HS-27A (cell line): ENCODE results near the gene APOM.

Experiments
- DNase-seq: peaks from one replicate; pipeline ENCODE4 v3.0.0-alpha.2; 2012; ENCODE audit warnings: low read depth, missing footprints

The APOM gene

DNA sequence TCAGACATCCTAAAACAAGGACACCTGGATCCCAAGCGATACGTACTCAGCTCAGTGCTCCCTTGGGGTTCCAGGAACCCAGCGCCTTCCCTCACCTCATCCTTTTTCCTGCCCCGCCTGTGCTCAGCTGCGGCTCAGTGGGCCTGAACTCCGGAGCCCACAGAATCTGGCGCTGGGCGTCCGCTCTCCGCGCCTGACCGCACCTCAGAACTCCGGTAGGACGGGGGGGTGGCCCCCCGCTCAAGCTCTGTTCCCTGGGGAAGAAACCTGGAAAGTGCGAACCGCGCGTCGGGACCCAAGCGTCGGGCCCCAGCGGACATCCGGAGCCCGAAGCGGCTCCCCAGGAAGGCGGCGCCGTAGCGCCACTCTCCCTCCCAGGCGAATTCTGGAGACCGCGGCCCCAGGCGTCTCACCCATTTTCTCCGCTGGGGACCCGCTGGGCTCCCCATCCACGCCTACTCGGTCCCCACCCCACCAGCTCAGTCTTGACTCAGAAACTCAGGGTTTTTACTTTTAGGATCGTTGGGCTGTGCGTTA is 25.5 kb downstream of the APOM start:
- DNase-seq = no peak

DNA sequence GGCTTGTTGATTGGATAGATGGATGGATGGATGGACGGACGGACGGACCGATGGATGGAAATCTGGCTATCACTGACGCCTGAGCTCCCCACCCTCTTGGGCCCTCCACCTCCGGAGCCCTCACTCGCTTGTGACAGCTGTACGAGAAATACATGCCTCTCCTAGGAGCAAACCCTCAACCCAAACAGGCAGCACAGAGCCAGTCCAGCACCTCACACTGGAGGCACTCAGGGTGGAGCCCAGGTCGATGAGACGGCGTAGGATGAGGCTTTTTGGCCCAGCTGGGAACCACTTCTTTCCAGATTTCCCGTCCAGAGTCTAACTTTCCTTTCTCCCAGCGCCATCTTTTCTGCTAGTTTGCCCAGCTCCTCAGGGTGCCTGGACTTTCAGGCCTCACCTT is 27.9 kb downstream of the APOM start:
- DNase-seq = no peak

DNA sequence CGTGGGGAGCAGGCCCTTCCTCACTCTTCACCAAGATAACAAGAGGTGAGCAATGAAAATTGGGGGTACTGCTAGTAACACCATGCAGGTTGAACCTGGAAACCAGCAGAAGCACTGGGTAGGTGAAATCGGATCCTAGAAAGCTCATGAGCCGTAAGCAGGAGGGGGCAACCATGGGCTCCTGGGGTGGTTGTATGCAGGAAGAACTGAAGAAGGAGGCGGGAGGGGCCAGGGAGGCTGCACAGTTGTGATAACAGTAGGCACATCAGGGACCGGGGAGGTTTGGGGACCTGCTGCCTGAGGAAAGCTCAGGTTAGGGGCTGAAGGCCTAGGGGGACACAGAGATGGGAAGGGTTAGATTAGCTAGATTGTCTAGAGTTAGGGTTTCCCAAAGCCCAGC is 30.8 kb downstream of the APOM start:
- DNase-seq = no peak

DNA sequence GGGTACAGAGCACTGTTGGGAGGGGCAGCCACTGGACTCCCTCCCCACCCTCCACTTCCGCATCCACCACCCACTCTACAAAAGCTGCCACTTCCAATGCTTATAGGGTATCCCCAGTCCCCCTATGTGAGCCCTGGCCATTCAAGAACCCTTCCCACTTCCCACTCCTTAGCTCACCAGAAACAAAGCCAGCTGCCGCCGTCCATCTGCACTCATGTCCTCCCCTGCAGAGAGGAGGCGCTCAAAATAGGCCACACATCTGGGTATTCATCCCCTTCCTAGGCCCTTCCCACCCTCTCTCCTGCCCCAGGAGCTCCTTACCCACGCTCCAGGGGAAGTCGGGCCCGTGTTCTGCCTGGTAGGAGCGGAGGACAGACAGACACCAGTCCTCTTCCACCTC is 31.6 kb downstream of the APOM start:
- no peak for DNase-seq

DNA sequence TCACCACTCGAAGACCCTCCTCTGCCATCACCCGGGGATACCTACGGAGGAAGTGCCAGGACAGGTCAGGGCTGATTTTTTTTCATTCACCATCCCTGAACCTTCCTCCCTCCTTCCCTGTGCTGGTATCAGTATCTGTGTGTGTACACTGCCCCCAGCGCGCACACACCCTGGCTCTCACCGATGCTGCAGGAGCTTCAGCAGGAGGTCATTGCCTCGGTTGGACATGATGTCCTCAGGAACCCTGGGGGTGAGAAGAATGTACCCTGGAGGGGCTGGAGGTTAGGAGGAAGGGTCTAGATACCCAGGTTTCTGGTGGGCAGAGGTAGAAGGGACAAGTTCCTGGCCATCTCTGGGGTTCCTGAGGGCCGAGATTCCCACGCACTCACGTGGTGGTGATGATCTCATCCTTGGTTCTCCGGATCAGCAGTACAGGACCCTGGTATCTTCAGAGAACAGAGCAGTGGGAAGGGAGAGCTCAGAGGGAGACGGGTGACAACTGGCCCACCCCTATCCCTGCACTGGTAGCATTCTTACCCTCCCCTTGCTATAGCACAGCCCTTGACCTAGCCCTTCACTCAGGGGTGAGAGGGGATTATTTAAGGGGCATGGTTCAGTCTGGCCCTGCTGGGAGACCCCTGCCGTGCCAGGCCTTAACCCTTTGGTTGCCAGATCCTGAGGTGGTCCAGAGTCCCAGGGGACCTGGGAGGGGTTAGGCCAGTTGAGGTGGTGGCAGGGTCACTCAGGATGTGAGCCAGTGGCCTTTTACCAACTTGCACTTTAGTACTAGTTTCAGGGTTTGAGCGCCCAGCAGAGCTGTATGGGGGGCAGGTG is 32.4 kb downstream of the APOM start:
- DNase-seq = no peak

DNA sequence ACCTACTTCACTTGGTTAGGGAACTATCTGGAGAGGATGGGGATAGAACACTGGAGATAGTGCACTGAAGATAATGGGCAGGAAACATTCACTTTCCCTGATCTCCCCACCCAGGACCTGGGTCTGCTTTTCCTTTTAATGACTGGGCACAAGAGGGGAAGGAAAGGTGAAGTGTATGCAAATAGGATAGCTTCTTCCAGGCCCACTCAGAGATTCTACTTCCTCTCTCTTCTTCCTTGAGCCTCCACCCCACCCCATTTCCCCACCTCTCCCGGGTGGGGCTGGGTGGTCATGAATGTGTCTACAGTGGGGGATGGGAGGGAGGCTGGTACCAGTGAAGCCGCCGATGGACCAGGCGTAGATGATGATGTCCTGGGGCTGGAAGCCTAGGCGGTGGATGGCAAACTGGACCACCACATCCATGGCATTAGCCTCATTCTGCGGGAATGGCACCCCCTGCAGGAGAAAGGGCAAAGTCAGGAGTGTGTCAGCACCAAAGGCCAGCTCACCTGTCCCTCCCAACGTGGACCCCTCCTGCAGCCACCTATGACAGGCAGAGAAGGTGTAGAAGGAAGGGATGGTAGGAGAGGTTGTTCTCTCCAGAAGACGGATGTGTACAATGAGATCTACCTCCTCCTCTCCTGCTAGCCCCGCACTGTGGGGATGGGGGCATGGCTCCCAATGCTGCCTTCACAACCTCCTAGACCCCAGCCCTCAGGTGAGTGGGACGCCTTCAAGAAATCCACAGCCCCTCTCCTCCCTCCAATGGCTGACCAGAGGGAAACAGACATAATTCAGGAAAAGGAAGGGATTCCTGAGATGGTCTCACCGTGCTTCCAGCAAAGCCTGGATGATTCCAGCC is 33.8 kb downstream of the APOM start:
- DNase-seq = no peak

DNA sequence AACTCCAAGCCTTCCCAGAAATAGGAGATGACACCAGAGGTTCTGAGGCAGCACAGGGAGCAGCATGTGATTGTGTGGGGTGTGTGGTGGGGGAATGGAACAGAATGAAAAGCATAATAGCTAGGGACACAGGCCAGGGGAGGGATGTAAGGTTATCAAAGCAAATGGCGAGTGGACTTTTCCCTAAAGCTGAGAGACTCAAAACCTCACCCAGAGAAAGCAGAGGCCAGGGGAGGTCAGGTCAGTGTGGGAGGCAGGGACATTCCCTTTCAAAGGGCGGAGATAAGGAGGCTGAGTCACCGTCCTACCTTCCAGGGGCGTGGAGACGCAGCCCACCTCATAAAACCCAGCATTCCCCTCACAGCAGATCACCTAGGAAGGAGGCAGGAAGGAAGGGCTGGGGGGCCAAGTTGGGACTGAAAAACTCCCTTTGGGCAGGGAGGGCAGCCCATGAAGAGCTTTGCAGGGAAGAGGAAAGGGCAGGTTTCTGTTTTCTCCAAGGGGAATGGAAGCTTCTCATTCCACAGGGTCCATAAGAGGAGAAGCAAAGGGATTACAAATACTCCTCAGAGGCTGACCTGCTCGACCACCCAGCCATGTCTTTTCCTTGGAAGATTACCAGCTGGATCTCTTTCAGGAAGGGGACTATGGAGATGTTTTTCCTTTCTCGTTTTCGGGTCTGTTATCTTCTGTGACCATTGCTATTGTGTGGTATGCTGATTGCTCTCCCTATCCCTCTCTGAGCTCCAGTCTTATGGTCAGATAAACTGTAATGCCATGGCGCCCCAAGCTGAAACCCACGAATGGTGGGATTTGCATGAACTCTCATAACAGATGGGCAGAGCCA is 34.8 kb downstream of the APOM start:
- DNase-seq = no peak

DNA sequence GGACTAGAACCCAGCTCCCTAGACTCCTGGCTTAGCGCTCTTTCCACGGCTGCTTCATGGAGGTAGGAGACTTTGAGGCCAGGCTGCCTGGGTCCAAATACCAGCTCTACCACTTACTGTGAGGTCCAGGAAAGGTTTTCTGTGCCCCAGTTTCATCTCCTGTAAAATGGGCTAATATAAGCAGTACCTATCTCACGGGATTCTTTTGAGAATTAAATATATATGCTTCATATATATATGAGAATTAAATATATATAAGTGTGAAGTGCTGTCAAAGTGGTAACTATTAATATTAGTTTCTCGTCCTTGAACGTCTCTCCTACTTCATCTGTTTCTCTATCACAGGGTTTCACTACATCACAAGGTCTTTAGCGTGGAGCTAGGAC is 35.4 kb downstream of the APOM start:
- DNase-seq = no peak

DNA sequence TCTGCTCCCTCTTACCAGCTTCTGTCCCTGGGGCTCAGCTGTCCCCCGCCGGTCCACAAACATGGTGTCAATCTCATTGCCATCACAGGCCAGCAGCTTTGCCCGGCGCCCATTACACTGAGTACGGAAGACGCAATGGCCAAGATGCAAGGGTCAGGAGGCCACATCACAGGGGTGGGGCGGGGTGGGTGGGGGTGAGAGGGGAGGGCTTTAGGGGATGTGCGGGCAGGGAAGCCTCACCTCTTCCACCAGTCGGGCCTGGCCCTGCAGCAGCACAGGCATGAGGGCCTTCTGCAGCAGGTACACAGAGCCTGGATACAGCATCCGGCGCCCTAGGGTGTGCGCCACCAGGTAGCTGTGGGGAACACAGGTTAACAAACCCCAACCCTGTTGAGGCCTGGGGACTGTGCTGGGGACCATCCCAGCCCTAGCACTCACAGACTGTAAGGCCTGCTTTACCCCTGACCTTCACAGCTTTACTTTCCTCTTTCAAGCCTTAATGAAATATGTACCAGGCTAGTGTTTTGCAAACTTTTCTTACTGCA is 35.9 kb downstream of the APOM start:
- DNase-seq = no peak

DNA sequence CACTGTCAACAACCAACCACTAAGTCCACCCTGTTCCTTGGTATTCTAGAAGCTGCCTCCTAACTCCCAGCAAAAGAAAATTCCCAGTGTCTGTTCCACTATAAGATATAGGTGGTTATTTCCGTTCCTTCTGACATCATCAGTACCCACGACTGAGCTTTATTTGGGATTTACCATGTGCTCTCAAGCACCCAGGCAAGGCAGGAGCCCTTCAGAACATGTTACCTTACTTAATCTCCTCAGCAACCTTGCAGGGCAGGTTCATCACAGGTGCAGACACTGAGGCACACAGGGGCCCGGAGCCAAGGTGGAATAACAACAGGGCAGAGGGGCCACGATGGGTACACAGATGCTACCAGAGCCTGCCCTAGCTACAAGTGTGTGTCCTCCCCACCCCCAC is 36.7 kb downstream of the APOM start:
- no peak for DNase-seq

DNA sequence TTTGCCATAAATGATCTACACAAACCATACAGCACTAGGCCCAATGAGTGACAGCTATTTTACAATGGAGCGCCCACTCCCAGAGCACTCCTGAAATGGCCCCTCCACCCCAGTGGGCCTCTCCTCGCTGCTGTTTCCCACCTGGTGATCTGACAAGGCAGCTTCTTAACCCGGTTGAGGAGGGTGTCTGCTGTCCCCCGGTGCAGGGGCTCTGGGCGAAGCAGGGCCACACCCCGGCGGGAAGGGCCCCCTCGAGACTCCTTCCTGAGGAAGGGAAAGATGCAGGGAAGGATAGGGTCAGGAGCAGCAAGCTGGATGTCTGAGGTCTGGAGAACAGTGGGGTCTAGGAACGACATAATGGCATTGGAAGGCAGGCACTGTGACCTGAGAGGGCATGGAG is 37.2 kb downstream of the APOM start:
- DNase-seq = no peak

DNA sequence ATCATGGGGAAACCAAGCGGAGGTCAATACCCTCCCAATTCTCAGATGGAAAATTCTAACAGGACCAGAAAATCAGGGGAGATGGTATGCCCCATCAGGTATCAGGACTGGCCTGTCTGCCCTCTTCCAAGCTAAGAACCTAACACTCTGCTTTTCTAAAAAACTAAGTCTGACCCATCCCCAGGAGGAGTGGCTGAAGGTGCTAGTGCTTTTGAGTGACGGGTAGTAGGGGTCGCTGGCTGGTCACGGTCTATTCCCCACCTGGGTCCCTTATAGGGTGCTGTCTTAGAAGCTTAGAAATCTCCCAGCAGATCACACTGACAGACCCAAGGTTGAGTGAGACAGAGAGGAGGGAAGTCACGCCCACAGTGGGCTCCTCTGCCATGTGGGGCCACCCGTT is 37.8 kb downstream of the APOM start:
- DNase-seq = no peak

DNA sequence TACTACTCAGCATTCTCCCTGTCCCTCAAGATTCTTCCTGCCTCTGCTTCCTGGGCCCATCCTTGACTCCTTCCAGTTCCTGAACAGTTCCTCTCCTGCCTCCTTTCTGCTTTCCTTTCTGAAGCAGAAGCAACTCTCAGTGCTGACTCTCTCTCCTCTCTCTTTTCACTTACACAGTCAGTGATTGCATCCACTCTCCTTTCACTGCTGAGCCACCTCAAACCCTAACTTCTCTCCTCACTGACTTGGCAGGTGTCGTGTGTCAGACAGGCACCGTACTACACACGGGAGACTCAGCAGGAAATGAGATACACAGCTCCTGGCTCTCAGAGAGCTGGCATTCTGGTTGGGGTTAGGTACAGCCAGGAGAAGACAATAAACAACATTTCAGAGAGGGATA is 41.9 kb downstream of the APOM start:
- DNase-seq = no peak

DNA sequence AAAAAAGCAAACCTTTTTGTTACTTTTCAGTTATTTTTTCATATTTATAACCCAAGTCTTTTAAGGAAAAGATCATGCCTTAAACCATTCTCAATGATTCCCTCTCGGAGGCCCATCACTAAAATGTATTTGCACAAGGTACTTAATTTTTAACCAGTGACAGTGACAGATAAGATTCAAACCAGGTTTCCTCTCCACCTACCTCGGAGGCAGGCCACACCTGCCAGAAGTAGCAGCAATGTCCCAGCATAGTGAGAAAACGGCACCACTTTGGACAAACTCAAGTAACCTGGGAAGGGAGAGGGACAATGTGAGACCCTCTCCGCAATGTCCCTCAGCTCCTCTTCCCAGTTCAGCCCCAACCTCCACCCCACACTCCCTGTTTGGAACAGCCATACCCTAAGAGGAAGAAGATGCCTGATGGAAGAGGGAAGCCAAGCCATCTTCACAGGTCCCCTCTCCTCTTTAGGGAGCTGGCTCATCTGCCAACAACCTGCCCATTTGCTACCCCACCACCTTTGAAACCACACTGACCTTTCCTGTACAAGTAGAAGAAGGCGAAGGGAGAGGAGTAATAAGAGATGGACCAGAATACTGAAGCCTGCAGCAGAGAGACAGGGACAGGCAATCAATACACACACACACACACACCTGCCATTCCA is 45.2 kb downstream of the APOM start:
- no peak for DNase-seq

DNA sequence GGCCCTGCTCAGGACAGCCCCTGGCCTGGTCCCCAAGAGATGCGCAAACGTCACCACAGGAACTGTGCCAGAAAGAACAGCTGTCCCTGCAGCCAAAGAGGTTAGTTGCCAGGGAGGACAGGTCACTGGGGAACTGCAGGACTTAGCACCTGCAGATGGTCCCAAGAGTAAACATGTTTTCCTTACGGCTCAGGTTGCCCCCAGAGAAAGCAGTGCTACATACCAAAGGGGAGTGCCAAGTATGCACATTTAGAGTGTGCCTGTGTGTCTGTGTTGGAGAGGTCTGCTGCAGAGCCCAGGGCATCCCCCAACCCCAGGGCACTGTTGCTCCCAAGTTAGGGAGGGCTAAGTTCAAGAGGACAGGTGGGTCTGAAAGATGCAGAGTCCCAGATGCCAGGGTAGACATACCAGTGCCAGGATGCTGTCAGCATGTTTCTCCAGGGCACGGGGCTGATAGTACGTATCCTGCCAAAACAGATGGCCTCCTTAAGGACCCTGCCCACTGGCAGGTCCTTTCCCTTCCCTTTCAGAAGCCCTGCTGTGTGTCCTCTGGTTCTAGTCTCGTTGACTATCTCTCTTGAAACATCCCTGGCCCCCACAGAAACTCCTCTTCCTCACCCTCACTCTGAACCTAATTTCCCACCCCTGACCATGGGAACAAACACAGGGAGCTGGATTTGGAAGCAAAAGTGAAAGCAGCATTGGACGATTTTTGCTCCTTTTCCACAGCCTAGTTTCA is 46.1 kb downstream of the APOM start:
- no peak for DNase-seq

DNA sequence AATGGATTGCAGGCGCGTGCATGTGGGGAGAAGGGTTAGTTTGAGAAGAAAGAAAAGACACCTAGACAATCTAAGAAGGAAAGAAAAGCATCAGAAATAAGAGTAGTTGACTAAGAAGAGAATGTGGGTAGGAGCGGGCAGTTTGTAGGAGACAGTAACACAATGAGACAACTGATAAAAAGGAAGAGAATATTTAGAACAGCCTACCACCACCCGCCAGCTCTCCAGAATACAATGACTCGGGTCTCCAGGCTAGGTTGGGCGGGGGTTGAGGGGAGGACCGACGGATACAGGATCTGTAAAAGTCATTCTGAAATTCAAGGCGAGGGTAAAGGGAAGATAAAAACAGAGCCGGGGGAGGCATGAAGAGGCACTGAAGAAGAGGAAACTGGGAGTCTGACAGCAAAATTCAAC is 46.7 kb downstream of the APOM start:
- no peak for DNase-seq

DNA sequence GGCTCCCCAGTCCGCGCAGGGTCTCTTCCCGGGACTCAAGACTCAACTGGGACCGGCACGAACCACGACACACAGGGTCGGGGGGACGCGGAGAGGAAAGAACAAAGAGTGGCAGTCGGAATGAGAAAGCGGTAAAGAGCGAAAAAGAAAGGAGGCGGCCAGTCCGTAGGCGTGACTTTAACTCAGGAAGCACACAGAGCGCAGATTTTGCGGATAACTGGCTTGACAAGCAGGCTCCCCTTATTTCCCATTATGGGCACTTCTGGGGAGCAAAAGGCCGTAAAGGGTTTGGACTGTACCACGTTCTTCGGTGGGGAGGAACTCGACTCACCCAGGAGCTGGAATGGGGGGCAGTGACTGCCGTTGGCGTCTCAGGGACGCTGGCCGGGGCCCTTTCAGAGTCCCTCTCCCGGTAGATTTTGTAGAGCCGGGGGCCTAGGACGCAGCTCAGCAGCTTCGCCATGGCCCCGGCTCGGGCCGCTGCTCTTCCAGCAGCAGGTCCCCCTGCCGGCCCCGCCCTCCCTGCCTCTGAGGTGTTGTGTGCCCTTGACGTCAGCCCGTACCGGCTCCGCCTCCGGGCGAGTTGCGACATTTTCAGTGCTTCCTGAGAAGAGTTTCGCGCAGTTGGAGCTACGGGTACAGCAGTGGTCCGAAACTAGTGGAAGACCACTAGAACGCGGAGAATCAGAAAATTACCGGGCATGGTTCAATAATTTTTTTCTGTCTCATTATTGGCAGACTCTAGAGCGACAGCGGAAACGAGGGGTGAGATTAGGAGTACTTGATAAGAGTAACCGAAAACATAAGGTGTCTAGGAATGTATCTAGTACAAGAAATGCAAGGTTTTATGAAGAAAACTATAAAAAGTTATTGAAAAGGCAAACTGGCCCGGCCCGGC is 47.4 kb downstream of the APOM start, which contains the start of gene ABHD16A:
Gene ABHD16A, minus strand, starts transcription at position 506 of the 898 bp plus-strand sequence. Its CDS starts 43 bp downstream, at position 463.
- peak; percentile 94 for DNase-seq

DNA sequence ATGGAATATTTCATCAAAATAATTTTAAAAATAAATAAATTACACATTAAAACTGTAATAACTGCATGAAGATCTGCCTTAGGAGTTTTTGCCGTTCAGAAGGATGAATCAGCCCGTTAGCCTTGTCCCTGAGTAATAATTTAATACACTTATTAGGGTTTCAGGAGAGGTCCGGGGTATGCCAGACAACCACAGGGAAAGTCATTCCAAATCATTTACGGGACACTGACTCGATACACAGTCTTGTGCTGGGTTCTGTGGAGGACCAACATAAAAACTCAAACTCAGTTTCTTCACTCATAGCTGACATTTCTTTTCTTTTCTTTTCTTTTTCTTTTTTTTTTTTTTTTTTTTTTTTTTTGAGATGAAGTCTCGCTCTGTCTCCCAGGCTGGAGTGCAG is 50.2 kb downstream of the APOM start:
- no peak for DNase-seq

DNA sequence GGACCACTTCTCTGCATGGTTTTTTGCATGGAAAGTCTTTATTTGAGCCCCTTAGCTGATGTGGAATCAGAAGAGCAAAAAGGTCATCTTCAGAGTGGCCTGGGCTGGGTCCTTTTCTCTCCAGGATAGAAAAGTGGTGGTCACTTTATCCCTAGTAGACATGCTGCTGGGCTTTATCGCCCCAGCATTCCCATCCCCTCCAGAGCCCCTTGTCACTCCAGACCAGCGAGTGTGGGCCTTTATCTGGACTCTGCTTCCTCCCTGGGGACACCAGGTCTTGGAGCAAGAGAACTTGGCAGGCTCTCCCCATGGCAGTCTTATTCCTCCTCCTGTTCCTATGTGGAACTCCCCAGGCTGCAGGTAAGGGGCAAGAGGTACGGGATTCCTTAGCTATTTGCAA is 50.9 kb downstream of the APOM start, which contains the start of gene LY6G6F:
Gene LY6G6F, plus strand, starts transcription at position 268 of the 400 bp plus-strand sequence. Its CDS starts 41 bp downstream, at position 309.
- no peak for DNase-seq
